Spleen (tissue), 11 donors: ENCODE results near the gene C21orf91. TPM values are rescaled to one million over a fixed set of nuclear protein-coding genes. Genes with fewer than 3 reads are reported as not detected.

Experiments
- DNase-seq: peaks from one replicate; pipeline ENCODE4 v3.0.0-alpha.2; 2020
- H3K27ac ChIP-seq, 8 donors: fragments of 200-600 bp; sonication (generic) in 7 of 8; 1 replicate in 4 of 8; 2 replicates in 4 of 8; pipeline versions ENCODE4 v1.5.0 to v1.8.0; 2016 to 2021; ENCODE audit warnings: inconsistent platforms in 4 of 8, mild to moderate bottlenecking in 4 of 8, moderate library complexity in 1 of 8
- H3K27me3 ChIP-seq, 7 donors: fragments of 200-600 bp; sonication (generic) in 6 of 7; replicated peaks in 1 of 7; 1 replicate in 4 of 7; 2 replicates in 3 of 7; pipeline versions ENCODE4 v1.5.0 to v1.8.0; 2016 to 2021; ENCODE audit warnings: inconsistent platforms in 3 of 7, mild to moderate bottlenecking in 1 of 7
- H3K36me3 ChIP-seq, 6 donors: fragments of 200-600 bp; sonication (generic) in 5 of 6; 1 replicate in 4 of 6; 2 replicates in 2 of 6; pipeline versions ENCODE4 v1.5.0 to v1.8.0; 2016 to 2021; ENCODE audit warnings: inconsistent platforms in 2 of 6
- H3K4me1 ChIP-seq, 6 donors: fragments of 200-600 bp; sonication (generic) in 5 of 6; 1 replicate in 3 of 6; 2 replicates in 3 of 6; pipeline versions ENCODE4 v1.5.0 to v1.8.0; 2016 to 2021; ENCODE audit warnings: inconsistent platforms in 3 of 6
- H3K4me3 ChIP-seq, 8 donors: fragments of 200-600 bp; sonication (generic) in 7 of 8; 1 replicate in 4 of 8; 2 replicates in 4 of 8; pipeline versions ENCODE4 v1.5.0 to v1.8.0; 2016 to 2021; ENCODE audit warnings: inconsistent platforms in 4 of 8, mild to moderate bottlenecking in 4 of 8, moderate library complexity in 2 of 8
- H3K9me3 ChIP-seq, 8 donors: fragments of 200-600 bp; sonication (generic) in 7 of 8; 1 replicate in 4 of 8; 2 replicates in 4 of 8; pipeline versions ENCODE4 v1.5.0 to v1.8.0; 2016 to 2021; ENCODE audit warnings: inconsistent platforms in 4 of 8
- CTCF ChIP-seq, 11 experiments: fragments of 200-600 bp in 7 of 11; fragments of 450-650 bp in 4 of 11; sonication (generic) in 4 of 11; IDR thresholded peaks in 8 of 11; conservative IDR thresholded peaks in 3 of 11; 1 replicate in 7 of 11; 2 replicates in 4 of 11; pipeline versions ENCODE4 v1.4.0 to v1.8.0; 2016 to 2021; ENCODE audit warnings: antibody characterized with exemption in 11 of 11, inconsistent platforms in 4 of 11, mild to moderate bottlenecking in 1 of 11
- POLR2A ChIP-seq, 3 donors: fragments of 450-650 bp; IDR thresholded peaks; one replicate each; pipeline ENCODE4 v1.5.1; 2017; ENCODE audit warnings: antibody characterized with exemption in 3 of 3, mild to moderate bottlenecking in 1 of 3
- POLR2AphosphoS5 ChIP-seq, 3 donors: sonication (generic); formaldehyde crosslinking; IDR thresholded peaks; one replicate each; pipeline ENCODE4 v1.5.1; 2017; ENCODE audit warnings: antibody characterized with exemption in 3 of 3
- whole genome bisulfite sequencing, 5 donors: extraction: QIAGEN DNeasy Blood & Tissue Kit in 3 of 5; methylation state at CpG; one replicate each; pipeline versions ENCODE4 v1.1.5 to v1.1.7; 2013 to 2018; 5-methylcytosine and 5-hydroxymethylcytosine counted together
- intact Hi-C: fragments of 100-400 bp; cut with DNase I; formaldehyde crosslinking; loops from one replicate; pipeline ENCODE4 v1.15.0; 2023; ENCODE audit warnings: low total_unique reads
- polyA plus RNA-seq, 3 donors: library from polyadenylated mRNA; stranded (reverse); fragments of 200-250 nt; gene quantifications; one replicate each; pipeline ENCODE4 v1.2.1, GENCODE V29; 2013
- total RNA-seq, 7 donors: library from RNA; depleted of rRNA in 3 of 7; stranded (reverse); fragments of >200 nt in 3 of 7; fragmentation: NEBNext Ultra II Directional in 4 of 7; extraction: Animal tissue kit (Norgen Biotek cat#: 25700) in 4 of 7; gene quantifications; one replicate each; pipeline versions ENCODE4 v1.1.0 to v1.2.1, GENCODE V29; 2016 to 2021
- donor health status: healthy with polysubstance abuse.
- donor health status: DM: no; HTN: no; CAD: no; lungs with moderate emphysema.
- donor health status: DM: no; HTN: no; CAD: no.
- donor health status: Bipolar disorder and iron deficiency.
- donor health status: healthy.
- donor health status: DM: no; HTN: no; CAD: no.
- donor health status: DM: yes; HTN: yes; CAD: no.

The C21orf91 gene
- total and polyA plus RNA-seq, 10 donors = 4.2 to 28.6 (median 17.9) TPM

DNA sequence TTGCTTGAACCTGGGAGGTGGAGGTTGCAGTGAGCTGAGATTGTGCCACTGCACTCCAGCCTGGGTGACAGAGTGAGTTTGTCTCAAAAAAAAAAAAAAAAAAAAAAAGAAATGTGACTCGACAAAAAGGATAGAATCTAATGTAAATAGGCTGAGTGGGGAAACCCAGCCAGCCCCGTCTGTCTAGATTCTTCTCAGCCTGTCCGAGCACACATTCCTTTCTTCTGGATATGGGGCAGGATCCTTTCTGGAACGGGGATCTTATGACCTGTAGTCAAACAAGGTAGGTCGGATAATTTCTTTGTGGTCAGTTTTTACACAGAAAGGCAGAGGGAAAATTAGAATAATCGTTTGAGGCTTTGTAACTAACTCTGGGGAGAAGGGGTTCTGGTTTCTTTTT lies 74.1 kb downstream of the C21orf91 start:
- TF ChIP-seq POLR2AphosphoS5 (IDR thresholded peaks at IDR 0.05) (no peak), CTCF (IDR thresholded peaks at IDR 0.05 in 8 of 11, conservative IDR thresholded peaks at IDR 0.05 in 3 of 11) (no peak), POLR2A (IDR thresholded peaks at IDR 0.05) (no peak)
- no peak overlapping the region for H3K27ac ChIP-seq
- intact Hi-C loops = no loop called here
- no peak for DNase-seq
- H3K36me3 ChIP-seq = no peaks in the 10 kb centered on the region
- H3K4me3 ChIP-seq = no peak overlapping the region
- peaks cover 0 to 25% (median 20%) of the 10 kb centered on the region in 8 donors for H3K9me3 ChIP-seq
- no peaks in the 10 kb centered on the region for H3K4me1 ChIP-seq
- 86 to 95% (median 90%) methylated on average over 6 of the region's 6 CpGs for WGBS, 5 donors
- no peaks in the 10 kb centered on the region for H3K27me3 ChIP-seq

DNA sequence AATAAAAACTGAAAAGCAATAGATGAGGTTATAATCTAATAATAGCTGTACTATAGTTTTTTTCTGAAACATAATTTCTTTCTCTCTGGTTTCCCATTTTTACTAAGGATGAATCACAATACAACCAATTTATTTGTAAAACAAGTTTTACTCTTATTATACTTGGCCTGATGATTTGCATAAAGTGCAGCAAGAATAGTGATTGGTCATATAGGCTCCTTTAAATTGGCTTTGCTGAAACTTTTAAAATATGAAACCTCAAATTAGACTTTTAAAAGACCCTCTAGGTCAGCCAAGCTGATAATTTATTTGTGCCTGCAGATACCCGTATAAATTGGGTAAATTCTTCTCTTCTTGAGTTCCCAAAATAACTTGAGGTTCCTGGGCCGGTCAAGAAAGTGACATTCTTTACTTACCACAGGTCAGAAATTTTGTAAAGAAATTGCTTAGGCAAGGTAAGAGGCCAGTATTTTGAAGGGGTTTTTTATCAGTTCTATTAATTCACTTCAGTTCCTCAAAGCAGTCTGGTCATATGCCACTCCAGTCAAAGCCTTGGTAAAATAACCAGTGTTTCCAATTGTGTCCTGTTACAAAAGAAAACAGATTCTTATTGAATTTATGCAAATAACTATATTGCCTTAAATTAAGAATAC lies 76.1 kb downstream of the C21orf91 start:
- H3K4me1 ChIP-seq = no peaks in the 10 kb centered on the region
- DNase-seq = no peak
- 65 to 87% (median 73%) methylated on average over 2 of the region's 2 CpGs for WGBS, 5 donors
- TF ChIP-seq POLR2A (IDR thresholded peaks at IDR 0.05) = no peak
- TF ChIP-seq POLR2AphosphoS5 (IDR thresholded peaks at IDR 0.05) = no peak
- intact Hi-C loops = no loop called here
- H3K36me3 ChIP-seq = no peaks in the 10 kb centered on the region
- no peaks in the 10 kb centered on the region for H3K27me3 ChIP-seq
- peaks cover 0 to 18% (median 13%) of the 10 kb centered on the region in 8 donors for H3K9me3 ChIP-seq
- no peak overlapping the region for H3K4me3 ChIP-seq
- H3K27ac ChIP-seq = no peak overlapping the region

- DNase-seq = no peak
- intact Hi-C loops = no loop called here
- H3K36me3 ChIP-seq = no peaks in the 10 kb centered on the region
- no peak overlapping the region for H3K4me3 ChIP-seq
- peaks cover 0 to 18% (median 13%) of the 10 kb centered on the region in 8 donors for H3K9me3 ChIP-seq
- no peak overlapping the region for H3K27ac ChIP-seq
- TF ChIP-seq CTCF (IDR thresholded peaks at IDR 0.05 in 8 of 11, conservative IDR thresholded peaks at IDR 0.05 in 3 of 11) = no peak
- no peak for TF ChIP-seq POLR2A (IDR thresholded peaks at IDR 0.05)
- TF ChIP-seq POLR2AphosphoS5 (IDR thresholded peaks at IDR 0.05) = no peak
- H3K27me3 ChIP-seq = no peaks in the 10 kb centered on the region
- no peaks in the 10 kb centered on the region for H3K4me1 ChIP-seq
Measured at GRCh38 chr21:17742181-17742580, 77.0 kb downstream of the C21orf91 start.

Other genes starting within 250 kb of the C21orf91 start
- gene BTG3, start 206.5 kb downstream of the C21orf91 start, total RNA-seq = 10 to 100 TPM; 14.8 to 31.7 (median 20.3) TPM
- gene BTG3, start 206.5 kb downstream of the C21orf91 start, polyA plus RNA-seq = 10 to 100 TPM; 10.9 to 15.4 (median 12.9) TPM